ENCODE measurements around the gene ARGLU1.

ARGLU1 gene

DNA sequence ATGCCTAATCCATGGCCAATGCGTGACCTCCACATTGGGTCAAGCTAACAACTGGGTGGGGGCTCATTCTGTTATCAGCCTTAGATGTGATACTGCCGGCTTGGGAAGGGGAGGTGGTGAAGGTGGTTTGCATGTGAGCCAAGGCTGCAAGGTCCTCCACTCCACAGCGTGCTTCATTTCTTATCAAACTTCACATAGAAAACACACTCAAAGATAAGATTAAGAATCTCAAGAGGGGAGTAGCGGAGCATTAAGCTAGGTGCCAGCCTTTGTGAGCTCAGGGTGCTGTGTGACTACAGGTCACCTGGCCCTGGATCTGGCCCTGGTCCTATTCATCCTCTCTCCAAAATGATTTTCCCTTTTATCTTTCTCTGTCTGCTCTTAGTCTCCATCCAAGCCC, 13.3 kb upstream of the ARGLU1 start:
- DNase-seq: no peak

DNA sequence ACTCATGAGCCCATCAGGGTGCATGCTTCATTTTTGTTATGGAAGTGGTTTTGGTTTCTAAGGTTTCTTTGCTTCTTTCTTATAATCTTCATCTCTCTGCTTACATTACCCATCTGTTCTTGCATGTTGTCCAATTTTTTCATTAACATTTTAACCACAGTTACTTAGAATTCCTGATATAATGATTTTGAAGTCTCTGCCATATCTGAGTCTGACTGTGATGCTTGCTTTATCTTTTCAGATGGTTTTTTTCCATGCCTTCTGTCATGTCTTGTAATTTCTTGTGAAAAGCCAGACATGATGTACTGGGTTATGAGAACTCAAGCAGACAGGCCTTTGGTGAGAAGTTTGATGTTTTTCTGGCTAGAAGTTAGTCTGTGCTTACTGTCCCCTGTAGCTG, 8.0 kb upstream of the ARGLU1 start:
- no peak for DNase-seq

DNA sequence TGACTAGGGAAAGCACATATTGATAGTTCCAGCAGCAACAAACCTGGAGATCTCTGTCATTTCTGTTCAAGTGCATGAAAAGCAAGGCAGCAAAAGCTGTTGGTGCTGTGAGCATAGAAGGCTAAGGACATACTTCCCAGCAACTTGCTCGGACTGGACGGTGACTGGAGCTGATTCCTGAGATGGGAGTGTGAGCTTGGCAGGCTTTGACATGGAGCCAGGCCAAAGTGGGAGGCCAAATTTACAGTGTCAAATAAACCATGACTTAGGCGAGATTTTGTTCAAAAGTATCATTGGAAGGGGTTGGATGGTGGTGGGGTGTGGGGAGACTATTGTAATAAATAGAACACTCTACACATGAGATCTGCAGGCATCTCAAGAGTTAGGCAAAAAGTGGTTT, 5.9 kb upstream of the ARGLU1 start:
- DNase-seq: no peak

DNA sequence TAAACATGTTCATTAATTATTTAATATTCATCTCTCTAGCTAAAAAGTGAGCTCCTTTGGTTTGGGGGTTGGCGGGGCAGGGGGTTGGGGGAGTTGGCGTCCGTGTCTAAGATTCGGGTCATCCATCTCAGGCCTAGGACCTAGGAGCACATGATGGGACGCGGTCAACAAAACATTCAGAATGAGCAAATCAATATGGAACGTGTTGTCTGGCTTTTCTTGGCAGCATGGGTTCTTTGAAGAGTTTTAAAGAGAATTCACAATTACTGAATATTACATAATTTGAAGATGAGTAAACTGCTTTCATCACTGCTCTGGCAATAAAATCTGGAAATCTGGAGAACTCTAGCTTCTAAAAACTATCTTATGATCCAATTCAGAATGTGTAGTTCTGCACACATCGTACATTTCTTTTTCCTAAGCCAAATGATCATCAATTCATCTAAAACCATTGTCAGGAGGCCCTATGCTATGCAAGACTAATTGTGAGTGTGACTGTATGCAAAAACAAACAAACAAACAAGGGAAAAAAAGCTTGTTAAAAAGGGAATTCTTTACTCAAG, 5.4 kb upstream of the ARGLU1 start:
- no peak for DNase-seq

DNA sequence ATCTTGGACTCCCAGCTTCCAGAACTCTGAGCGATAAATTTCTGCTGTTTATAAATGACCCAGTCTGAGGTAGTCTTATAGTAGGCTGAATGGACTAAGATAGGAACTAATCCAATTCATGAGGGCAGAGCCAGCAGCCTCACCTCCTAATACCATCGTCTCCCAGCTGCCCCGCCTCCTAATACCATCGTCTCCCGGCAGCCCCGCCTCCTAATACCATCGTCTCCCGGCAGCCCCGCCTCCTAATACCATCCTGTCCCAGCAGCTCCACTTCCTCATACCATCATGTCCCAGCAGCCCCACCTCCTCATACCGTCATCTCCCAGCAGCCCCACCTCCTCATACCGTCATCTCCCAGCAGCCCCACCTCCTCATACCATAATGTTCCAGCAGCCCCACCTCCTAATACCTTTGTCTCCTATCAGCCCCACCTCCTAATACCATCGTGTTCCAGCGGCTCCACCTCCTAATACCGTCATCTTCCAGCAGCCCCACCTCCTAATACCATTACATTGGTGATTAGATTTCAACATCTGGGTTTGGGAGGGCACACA, 2.4 kb upstream of the ARGLU1 start:
- DNase-seq: no peak

DNA sequence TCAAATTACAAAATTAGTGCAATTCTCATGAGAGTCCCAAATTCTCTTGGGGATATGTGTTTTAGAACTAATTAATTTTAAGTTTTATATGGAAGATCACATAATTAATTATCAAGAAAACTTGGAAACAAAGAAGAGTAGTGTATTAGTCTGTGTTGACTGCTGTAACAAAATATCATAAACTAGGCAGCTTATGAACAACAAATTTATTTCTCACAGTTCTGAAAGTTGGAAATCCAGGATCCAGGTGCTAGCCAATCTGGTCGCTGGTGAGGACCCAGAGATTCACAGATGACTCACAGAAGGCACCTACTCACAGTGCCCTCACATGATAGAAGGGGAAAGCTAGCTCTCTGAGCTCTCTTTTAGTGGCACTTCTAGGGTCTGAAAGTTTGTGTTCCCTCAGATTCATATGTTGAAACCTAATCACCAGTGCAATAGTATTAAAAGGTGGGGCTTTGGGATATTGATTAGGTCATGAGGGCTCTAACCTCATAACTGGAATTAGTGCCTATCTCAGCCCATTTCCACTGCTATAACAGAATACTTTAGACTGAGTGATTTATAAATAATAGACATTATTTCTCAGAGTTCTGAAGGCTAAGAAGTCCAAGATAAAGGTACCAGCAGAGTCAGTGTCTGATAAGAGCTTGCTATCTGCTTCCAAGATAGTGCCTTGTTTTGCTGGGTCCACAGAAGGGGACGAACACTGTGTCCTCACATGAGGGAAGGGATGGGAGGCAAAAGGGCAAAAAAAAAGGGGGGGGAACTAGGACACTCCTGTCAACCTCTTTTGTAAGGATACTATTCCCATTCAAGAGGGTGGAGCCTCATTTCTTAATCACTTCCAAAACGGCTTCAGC, 1.5 kb upstream of the ARGLU1 start:
- no peak for DNase-seq

DNA sequence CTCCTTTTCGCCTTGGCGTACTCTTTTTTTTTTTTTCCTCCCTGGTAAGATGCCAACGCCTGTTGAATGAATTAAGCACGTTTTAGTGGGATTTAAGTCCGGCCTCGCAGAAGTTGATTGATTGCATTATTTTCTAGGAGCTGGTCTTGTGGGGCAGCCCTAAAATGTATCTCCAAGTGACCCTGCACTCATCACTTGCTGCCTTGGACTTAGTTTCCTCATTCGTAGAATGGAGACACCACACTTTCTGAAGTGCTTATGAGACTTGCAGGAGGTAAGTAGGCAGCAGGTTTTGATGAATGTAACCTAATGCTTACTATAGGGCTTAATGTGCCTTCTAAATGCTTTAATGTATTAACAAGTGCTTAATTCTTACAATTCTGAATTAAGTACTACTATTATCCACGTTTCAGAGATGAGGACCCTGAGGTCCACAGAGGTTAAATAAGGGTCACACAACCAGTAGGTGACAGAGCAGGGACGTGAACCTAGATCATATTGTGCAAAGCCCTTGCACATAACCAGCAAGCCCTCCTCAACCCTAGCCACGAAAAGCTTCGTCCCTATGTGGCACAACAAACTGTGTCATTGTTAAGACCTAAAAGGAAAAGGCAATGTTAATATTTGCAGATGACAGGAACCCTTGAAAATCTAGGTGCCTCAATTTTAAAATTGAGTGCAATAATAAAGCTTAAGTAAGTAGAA, 514 bp upstream of the ARGLU1 start:
- no peak for DNase-seq

DNA sequence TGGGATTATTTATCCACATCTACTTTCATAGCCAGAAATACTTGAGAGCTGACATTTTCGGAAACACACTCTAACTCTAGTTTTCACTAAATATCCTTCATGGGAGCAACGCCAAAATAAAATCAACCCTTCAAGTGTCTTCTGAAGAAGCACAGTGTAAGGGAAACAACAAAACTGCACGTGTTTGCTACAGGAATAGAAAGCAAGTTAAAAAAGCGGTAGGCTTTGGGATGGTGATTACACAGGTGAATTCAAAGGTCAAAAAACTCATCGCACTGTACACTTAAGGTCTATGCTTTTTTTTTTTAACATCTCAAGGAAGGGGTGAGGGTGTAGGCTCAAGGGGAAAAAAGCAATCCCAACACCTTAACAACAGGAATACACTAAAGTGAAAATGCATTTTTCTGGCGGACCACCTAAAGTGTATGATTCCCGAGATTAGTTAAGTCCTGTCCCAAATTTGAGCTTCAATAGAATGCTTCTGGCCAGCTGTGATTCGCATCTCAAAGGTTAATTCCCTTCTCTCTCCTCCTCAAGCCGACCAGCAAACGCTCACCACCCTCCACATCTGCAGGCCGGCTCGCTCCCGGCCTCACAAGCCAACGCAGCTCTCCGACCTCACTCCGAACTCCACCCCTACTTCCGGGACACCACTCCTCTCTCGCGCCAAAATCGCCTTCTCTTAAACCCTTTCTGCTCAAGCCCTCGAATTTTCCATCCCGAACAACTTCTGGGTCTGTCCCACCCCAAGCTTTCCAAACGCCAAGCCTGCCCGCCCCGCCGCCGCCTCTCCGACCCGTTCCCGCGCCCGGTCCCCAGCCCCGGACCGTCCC, 1.1 kb downstream of the ARGLU1 start:
- peak; percentile 80 for DNase-seq

DNA sequence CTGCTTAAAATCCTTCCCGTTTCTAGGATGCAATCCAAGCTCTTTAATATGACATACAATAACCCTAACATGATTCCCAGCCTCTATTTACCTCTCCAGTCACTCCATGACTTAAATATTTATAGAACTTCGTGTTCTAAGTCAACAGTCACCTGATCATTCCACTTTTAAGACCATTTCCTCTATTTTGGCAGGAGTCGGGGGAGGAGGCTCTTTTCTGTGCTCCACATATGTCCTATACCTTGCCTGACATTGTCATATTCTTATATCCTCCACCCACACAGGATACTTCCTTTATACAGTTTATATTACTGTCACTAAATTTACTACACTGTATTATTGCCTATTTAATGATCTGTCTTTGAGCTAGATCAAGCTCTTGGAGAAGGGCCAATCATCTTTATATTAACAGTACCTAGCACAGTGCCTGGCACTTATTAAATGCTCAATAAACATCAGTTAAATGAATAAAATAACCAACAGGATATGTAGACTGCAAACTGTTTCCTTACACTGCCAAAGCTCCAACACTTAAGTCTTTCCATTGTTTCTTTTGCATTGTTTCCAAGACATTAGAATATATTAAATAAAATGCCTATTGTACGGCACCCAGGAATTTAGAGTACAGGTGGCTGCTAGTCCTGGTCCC, 2.7 kb downstream of the ARGLU1 start:
- DNase-seq: peak; percentile 10

DNA sequence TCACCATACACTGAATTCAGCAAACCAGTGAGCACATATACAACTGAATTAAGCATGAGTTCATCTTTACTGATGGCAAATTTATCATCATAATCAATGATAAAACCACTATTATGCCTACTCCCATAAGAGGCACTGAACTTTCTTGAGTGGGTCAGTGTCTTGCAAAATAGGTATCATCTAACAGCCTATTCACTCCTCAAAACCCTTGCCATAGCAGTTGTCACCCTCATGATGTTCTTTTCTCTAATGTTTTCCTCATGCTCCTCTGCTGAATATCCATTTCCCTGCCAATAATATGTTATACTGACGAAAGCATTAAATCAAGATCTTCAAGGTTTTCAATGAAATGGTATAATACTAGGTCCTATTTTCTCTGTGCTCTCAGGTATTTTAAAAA, 5.6 kb downstream of the ARGLU1 start:
- no peak for DNase-seq

DNA sequence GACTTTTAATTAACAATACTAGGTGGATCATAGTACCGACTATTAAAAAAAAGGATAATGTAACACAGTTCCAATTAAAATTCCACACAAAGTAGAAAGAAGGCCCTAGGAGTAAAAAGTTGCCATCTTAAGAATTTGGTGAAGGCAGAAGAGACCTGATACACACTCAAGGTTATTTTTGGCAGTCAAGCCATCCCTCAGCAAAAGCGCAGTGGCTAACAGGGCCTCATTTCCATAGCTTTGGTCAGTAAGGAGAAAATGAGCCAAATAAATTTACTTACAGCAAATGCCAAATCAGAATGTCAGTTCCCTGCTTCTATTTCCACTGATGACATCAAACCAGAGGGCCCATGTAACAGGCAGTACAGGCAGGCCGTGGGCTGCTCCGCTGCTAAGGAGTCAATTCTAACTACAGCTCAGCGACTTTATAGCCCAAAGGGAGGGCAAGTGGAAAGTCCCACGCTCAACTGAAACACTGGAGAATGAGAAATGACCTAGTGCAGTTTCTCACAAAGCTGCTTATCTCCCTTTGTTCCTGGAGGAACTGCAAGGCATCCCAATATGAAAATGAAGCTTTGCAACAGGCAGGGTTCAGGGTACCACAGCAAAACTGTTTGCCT, 6.3 kb downstream of the ARGLU1 start:
- no peak for DNase-seq

DNA sequence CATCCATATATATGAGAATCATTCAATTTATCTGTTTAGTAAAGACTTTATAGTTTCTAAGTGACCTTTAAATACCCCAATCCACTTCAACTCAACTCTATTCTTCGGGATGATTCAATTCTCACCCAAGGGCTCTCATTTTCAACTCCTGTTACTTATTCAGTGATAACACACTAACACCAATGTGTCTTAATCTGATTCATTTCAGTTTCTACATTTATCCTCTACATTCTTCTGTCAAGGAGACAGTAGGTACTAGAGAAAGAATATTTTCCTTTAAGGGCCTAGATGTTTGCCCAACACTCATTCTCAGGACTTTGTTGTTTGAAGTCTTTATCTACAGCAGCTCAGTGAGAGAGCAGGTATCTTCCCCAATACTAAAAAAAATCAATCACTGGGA, 7.1 kb downstream of the ARGLU1 start:
- DNase-seq: no peak

DNA sequence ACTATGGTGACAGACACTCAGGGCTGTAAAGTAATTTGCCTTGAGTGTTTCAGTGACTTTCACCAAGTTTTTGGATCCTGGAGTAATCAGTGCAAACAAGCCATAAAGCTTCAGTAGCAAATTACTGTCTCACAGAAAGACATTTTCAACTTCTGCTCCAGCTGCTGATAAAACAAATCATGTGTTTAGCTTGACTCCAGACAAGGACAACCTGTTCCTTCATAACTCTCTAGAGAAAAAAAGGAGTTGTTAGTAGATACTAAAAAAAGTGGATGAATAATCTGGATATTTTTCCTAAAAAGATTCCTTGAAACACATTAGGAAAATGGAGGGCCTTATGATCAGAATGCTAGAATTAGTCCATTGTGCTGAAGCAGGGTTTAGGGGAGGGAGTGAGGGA, 9.4 kb downstream of the ARGLU1 start:
- no peak for DNase-seq

DNA sequence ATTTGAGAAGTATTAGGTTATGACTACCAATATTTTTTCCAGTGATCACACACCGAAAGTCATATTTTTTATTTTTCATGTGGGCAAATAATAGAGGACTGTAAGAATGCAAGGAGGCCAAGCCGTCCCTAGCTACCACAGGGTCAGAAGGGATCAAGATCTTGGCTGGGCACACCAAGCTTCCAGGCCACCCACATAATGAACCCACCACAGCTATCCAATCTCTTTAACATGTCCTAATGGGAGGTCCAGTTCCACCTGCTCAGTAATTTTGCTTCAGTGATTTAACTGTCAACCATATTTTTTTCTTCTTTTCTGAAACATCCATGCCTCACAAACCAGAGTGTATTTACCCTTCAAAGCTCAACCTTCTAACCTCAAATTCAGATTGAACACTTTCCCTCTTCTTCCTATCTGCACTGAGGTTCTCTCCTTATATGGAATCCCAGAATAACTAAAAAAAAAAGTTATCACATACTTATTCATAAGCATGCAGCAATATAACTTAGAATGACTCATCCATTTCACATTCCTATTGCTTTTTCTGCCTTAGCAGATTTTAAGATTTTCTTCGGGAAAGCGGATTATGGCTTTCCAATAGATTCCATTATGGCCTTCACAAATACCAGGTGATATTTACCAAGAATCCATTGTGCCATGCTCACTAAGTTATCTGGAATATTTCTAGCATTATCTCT, 12.2 kb downstream of the ARGLU1 start:
- no peak for DNase-seq

DNA sequence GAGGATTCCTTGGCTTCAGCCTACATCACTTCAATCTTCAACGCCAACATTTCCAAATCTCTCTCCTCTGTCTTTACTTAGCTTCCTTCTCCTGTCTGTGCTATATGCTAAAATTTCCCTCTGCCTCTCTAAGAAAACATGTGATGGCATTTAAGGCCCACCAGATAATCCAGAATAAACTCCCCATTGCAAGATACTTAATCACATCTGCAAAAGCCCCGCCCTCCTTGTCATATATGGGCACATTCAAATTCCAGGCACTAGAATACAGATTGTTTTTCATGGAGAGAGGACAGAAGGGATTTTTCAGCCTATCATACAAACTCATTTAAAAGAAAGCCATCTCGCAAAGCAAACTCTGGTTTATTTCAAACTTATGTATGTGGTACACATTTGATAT, 16.2 kb downstream of the ARGLU1 start:
- no peak for DNase-seq

DNA sequence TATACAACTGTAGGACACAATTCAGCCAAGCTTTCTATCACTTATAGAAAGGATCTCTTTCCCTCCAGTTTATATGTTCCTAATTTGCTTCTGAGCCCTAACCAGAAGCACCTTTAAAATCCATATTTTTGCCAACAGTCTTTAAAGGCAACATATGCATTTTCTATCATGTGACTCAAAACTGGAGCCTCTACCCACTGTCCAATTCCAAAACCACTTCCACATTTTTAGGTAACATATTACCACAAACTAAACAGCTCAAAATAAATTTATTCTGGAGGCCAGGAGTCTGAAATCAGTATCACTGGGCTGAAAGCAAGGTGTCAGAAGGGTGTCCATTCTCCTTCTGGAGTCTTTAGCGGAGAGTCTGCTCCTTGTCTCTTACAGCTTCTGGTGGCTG, 16.6 kb downstream of the ARGLU1 start:
- no peak for DNase-seq

DNA sequence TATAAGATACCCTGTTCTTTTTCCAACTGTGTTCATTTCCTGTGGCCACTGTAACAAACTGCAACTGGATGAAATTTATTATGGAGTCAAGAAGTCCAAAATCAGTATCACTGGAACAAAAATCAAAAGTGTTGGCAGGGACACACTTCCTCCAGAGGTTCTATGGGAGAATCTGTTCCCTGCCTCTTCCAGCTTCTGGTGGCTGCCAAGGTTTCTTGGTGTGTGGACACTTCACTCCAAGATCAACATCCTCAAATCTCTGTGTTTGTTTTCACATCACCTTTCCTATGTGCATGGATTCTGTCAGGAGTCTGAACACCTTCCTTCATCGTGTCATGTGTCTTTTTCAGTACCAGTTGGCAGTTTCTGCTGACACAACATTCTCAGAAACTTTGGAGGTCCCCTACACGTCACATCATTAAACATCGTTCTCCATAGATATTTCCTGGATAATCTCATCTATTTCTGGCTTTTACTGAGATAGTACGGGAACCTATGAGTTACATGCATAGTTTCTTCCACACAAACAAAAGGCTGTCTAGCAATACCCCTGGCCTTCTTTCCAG, 17.3 kb downstream of the ARGLU1 start:
- no peak for DNase-seq

DNA sequence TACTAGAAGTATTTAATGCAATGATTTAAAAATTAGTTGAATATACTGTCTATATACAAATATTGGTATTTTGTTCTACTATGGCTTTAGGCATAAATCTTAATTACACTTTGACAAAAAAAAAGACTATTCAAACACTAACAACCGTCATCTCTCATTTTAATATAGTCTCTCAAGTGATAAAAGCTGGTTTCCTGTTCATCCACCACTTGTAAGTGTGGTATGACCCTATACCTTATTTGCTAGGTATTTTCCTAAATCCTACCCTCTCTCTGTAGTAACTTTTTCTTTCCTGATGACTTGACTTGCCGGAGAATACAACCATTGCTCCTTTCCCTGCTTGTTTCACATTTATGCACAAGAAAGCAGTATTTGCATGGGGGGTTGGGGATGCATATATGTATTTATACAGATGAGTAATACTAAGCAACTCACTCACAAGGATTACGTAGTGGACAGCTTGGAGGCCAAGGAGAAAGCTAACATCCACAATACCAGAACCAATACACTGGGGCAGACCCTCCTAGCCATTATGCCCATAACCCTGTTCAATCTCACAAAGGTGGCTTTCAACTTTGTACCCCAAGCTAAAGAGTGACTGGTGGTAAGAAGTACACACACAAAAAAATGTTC, 19.8 kb downstream of the ARGLU1 start:
- no peak for DNase-seq

DNA sequence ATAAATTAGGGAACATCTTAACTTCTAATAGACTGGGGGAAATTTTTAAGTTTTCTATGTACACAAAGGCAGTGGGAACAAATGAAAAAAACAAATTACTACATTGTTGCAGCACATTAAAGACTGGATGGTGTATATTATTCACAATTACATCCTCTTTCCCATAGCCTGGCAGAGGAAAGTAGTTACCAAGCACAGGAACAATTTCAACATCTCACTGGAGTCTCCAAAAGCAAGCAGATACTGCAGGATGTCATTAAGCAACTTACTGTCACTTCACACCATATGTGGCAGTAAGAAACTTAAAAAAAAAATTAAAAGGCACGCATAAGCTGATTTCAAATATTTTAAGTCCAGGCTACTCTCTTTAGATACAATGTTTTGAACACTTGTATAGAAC, 26.1 kb downstream of the ARGLU1 start:
- DNase-seq: no peak

DNA sequence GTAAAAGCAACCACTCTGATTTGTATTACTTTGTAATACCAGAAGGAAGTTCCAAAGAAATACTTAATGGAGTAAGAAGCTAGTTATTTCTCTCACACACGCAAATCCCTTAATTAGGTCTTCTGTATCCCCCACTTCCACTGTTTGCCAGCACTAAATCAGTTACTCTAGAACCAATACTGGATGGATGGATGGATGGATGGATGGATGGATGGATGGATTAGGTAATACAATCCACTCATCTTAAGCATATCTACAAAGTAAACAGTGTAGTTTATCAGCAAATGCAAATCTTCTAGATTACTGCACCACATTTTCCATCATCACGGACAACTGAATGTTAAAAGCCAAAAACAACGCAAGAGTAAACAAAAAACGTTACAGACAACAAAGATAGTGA, 27.3 kb downstream of the ARGLU1 start:
- DNase-seq: no peak

DNA sequence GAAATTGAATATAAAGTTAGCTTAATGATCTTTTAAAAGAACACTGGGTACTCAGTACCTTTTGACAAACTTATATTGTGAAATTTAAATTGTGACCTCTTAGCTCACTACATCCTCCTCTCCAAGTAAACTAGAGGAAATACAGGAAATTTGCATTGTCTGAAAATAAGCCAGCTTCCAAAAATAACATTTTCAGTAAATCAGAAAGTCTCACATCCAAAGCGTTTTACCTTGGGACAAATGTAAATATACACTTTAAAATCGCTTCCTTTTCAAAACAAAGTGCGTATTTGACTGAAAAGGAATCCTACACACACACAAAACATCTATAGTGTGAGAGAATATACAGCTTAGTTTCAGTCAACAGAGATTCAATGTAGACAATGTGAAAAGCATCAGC, 30.4 kb downstream of the ARGLU1 start:
- no peak for DNase-seq
